Ascending aorta (tissue), 2 donors: Measurements from ENCODE around the gene ADGRL3. TPM values are rescaled to one million over a fixed set of nuclear protein-coding genes. Genes with fewer than 3 reads are reported as not detected.

ENCODE experiments used
- DNase-seq, 2 donors: peaks; one replicate each; pipeline ENCODE4 v3.0.0-alpha.2; 2019; ENCODE audit warnings: low spot score in 2 of 2
- H3K27ac ChIP-seq, 2 donors: fragments of 200-600 bp; sonication (generic); one replicate each; pipeline ENCODE4 v1.5.1; 2016 to 2017; ENCODE audit warnings: mild to moderate bottlenecking in 1 of 2
- H3K27me3 ChIP-seq: fragments of 200-600 bp; sonication (generic); one replicate; pipeline ENCODE4 v1.5.1; 2017
- H3K36me3 ChIP-seq, 2 donors: fragments of 200-600 bp; sonication (generic); one replicate each; pipeline ENCODE4 v1.5.1; 2016
- H3K4me1 ChIP-seq, 2 donors: fragments of 200-600 bp; sonication (generic); one replicate each; pipeline ENCODE4 v1.5.1; 2016 to 2017; ENCODE audit warnings: mild to moderate bottlenecking in 1 of 2
- H3K4me3 ChIP-seq, 2 donors: fragments of 200-600 bp; sonication (generic); one replicate each; pipeline ENCODE4 v1.5.1; 2016 to 2017; ENCODE audit warnings: mild to moderate bottlenecking in 1 of 2
- H3K9me3 ChIP-seq, 2 donors: fragments of 200-600 bp; sonication (generic); one replicate each; pipeline ENCODE4 v1.5.1; 2016
- CTCF ChIP-seq, 3 experiments: fragments of 200-600 bp in 2 of 3; fragments of 450-650 bp in 1 of 3; sonication (generic) in 2 of 3; IDR thresholded peaks; one replicate each; pipeline ENCODE4 v1.5.1; 2016 to 2019; ENCODE audit warnings: antibody characterized with exemption in 3 of 3, mild to moderate bottlenecking in 1 of 3, moderate library complexity in 1 of 3
- intact Hi-C: fragments of 100-400 bp; cut with DNase I; formaldehyde crosslinking; loops from one replicate; pipeline ENCODE4 v1.15.1; 2023
- total RNA-seq: library from RNA; depleted of rRNA; stranded (reverse); fragments of >200 nt; gene quantifications from one replicate; pipeline ENCODE4 v1.1.0, GENCODE V29; 2016

Gene ADGRL3
- total RNA-seq, 1 donor from 2014 or later: 22.2 TPM

- Histone ChIP-seq H3K27me3 (no peaks in the 10 kb centered on the region), H3K36me3 (no peaks in the 10 kb centered on the region), H3K9me3 (no peaks in the 10 kb centered on the region), H3K4me3 (peak overlapping the region; percentile 83 to 88), H3K4me1 (no peaks in the 10 kb centered on the region), H3K27ac (peak overlapping the region; percentile 68 to 72)
- intact Hi-C loops: loop anchor here (5.0 kb wide), 2 partner anchors 76 to 311 kb away; no protein-coding TSS in a partner anchor
- no peak for DNase-seq
- TF ChIP-seq CTCF (IDR thresholded peaks at IDR 0.05): no peak
These were observed 1.4 kb downstream of the ADGRL3 start for GRCh38 chr4:61201561-61201960.

DNA sequence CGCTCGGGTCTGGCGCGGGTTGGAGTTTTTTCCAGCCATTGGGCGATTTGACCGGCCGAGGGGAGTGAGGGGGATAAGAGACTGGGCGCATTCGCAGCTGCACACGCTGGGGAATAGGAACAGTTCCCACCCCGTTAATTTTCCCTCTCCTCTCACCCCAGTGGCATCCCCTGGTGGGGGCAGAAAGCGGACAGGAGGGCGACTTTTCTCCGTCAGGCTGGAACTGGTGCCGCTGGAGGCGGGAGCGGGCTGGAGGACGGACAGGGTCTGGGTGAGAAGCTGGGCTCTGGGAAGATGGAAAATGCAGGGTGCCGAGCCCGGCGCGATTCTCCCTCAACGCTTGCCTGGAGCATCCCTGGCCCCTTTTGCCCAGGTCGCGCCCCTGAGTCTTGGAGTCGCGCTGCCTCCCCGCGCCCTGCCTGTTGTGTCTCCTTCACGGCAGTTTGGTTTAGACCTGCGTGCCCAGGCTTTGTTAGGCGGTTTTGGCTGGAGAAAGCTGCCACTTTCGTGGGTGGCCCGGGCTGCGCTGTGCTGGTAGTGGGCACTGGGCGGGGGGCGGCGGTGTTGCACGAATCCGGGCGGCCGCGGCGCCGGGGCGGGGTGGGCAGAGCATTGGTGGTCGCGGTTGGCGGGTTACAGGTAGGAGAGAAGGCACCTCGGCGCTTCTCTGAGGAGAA is 2.0 kb downstream of the ADGRL3 start:
- Histone ChIP-seq H3K9me3 (no peaks in the 10 kb centered on the region), H3K27me3 (no peaks in the 10 kb centered on the region), H3K27ac (peak overlapping the region; percentile 68 to 72), H3K4me1 (no peaks in the 10 kb centered on the region), H3K36me3 (no peaks in the 10 kb centered on the region), H3K4me3 (peak overlapping the region; percentile 83 to 88)
- TF ChIP-seq CTCF (IDR thresholded peaks at IDR 0.05): no peak
- DNase-seq: no peak
- intact Hi-C loops: loop anchor here (5.0 kb wide), 2 partner anchors 75 to 310 kb away; no protein-coding TSS in a partner anchor

DNA sequence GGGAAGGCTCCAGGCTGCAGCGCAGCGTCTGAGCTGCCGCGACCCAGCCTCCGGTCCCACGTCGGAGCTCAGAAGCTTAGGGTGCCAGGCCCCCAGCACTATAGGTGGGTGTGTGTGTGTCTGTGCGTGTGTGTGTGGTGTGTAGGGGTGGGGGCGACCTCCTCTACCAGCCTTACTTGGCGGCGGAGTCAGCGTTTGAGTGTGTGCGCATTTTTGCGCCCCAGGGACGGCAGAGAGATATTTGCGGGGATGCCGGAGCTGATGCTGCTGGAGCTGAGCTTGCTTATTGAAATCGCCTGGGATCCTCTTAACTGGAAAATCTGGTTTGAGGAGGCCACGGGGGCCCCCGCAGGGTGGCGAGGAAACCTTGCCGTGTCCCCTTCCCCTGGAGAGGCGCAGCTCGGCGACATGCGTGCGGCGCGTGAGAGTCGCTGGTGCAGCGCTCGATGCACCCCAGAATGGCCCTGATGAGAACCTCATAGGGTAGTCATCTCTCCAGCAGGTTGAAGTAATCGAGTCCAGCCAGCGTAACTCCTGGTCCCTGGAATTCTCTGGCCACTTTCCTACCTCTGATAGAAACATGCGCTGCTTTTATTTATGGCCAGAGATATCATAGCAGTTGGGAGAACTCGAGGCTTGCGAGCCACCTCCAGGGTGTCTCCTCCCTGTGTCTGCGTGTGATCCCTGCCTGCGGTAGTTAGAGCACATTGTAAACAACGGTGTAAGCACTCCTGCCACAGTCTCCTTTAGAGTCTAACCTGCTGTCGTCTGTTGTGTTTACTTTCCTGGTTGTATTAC is 2.7 kb downstream of the ADGRL3 start:
- Histone ChIP-seq H3K27me3 (no peaks in the 10 kb centered on the region), H3K4me3 (peak overlapping the region; percentile 83 to 88), H3K4me1 (no peaks in the 10 kb centered on the region), H3K9me3 (no peaks in the 10 kb centered on the region), H3K36me3 (no peaks in the 10 kb centered on the region), H3K27ac (peak overlapping the region; percentile 68 to 72)
- TF ChIP-seq CTCF (IDR thresholded peaks at IDR 0.05): no peak
- intact Hi-C loops: loop anchor here (5.0 kb wide), 2 partner anchors 74 to 309 kb away; no protein-coding TSS in a partner anchor
- DNase-seq: no peak

- Histone ChIP-seq H3K27me3 (no peaks in the 10 kb centered on the region), H3K27ac (peak overlapping the region; percentile 68 to 72)
These were observed 3.3 kb downstream of the ADGRL3 start for GRCh38 chr4:61203436-61203790.

More at GRCh38 chr4:61203436-61203790, 3.3 kb downstream of the ADGRL3 start:
- no peak for TF ChIP-seq CTCF (IDR thresholded peaks at IDR 0.05)
- Histone ChIP-seq H3K4me1 (no peaks in the 10 kb centered on the region), H3K36me3 (no peaks in the 10 kb centered on the region), H3K9me3 (no peaks in the 10 kb centered on the region), H3K4me3 (peak overlapping the region; percentile 83 to 88)
- DNase-seq: no peak
- intact Hi-C loops: loop anchor here (5.0 kb wide), 2 partner anchors 74 to 309 kb away; no protein-coding TSS in a partner anchor
